IMR-90 (cell line): ENCODE results near the gene CEP41. TPM values are rescaled to one million over a fixed set of nuclear protein-coding genes. Genes with fewer than 3 reads are reported as not detected.

Source experiments
- ATAC-seq: fragments of 200-7000 bp; cut with Tn5 transposase; 2 replicates; pipeline ENCODE4 v1.9.1; 2020; ENCODE audit warnings: low read depth, mild to moderate bottlenecking, moderate library complexity
- BruUV-seq: library from RNA; stranded (reverse); fragments of 400-500 nt; replicated peaks from 2 replicates; lab custom pipeline; 2021; lab: Mats Ljungman, UMichigan
- CTCF ChIA-PET: fragments of 300-600 bp; formaldehyde crosslinking; extraction: SDS; loops from one replicate; lab custom pipeline; 2021; ENCODE audit warnings: antibody characterized with exemption; lab: Yijun Ruan, JAX
- POLR2A ChIA-PET: fragments of 300-600 bp; sonication (Branson Sonifier 250); formaldehyde crosslinking; loops from one replicate; lab custom pipeline; 2022; ENCODE audit warnings: antibody characterized with exemption; ENCODE audit not compliant: unreplicated experiment; lab: Charles Lee
- DNase-seq: peaks from one replicate; pipeline ENCODE4 v3.0.0; 2013
- H2AFZ ChIP-seq: replicated peaks from 2 replicates; pipeline ENCODE3; 2013; ENCODE audit warnings: low read length, mild to moderate bottlenecking; ENCODE audit not compliant: poor library complexity
- H2AK5ac ChIP-seq: 2 replicates; pipeline ENCODE4 v1.6.1; 2013; ENCODE audit warnings: low read depth, low read length, inconsistent platforms
- H2AK9ac ChIP-seq: replicated peaks from 2 replicates; pipeline ENCODE3; 2013; ENCODE audit warnings: mild to moderate bottlenecking, low read depth, low read length, moderate library complexity; ENCODE audit not compliant: poor library complexity
- H2BK120ac ChIP-seq: 2 replicates; pipeline ENCODE4 v1.6.1; 2013; ENCODE audit warnings: low read depth, low read length, inconsistent platforms
- H2BK15ac ChIP-seq: 3 replicates; pipeline ENCODE4 v1.6.1; 2013; ENCODE audit warnings: low read depth, low read length, inconsistent platforms
- H2BK20ac ChIP-seq: 2 replicates; pipeline ENCODE4 v1.6.1; 2013; ENCODE audit warnings: low read depth, mild to moderate bottlenecking, inconsistent platforms, low read length, moderate library complexity
- H2BK5ac ChIP-seq: 2 replicates; pipeline ENCODE4 v1.6.1; 2013; ENCODE audit warnings: mild to moderate bottlenecking, low read depth, low read length, inconsistent platforms; ENCODE audit not compliant: poor library complexity, severe bottlenecking
- H3K14ac ChIP-seq: replicated peaks from 2 replicates; pipeline ENCODE4 v1.6.1; 2013; ENCODE audit warnings: low read depth, low read length, inconsistent platforms
- H3K18ac ChIP-seq: 2 replicates; pipeline ENCODE4 v1.6.1; 2013; ENCODE audit warnings: low read depth, low read length, control low read depth
- H3K23ac ChIP-seq: 2 replicates; pipeline ENCODE4 v1.6.1; 2013; ENCODE audit warnings: low read depth, low read length, inconsistent platforms
- H3K27ac ChIP-seq: 2 replicates; pipeline ENCODE4 v1.5.1; 2013; ENCODE audit warnings: mild to moderate bottlenecking, control low read depth, low read length; ENCODE audit not compliant: insufficient read depth
- H3K27me3 ChIP-seq: 2 replicates; pipeline ENCODE4 v1.6.1; 2013; ENCODE audit warnings: low read length; ENCODE audit not compliant: control insufficient read depth, insufficient read depth
- H3K36me3 ChIP-seq: 2 replicates; pipeline ENCODE4 v1.6.1; 2013; ENCODE audit warnings: low read length, mixed read lengths; ENCODE audit not compliant: control insufficient read depth, insufficient read depth
- H3K4ac ChIP-seq: 2 replicates; pipeline ENCODE4 v1.6.1; 2013; ENCODE audit warnings: low read depth, low read length, inconsistent platforms
- H3K4me1 ChIP-seq: 2 replicates; pipeline ENCODE4 v1.6.1; 2013; ENCODE audit warnings: low read length, mixed read lengths; ENCODE audit not compliant: control insufficient read depth, insufficient read depth
- H3K4me2 ChIP-seq: 2 replicates; pipeline ENCODE4 v1.6.1; 2013; ENCODE audit warnings: low read depth, mild to moderate bottlenecking, control low read depth, low read length, moderate library complexity
- H3K4me3 ChIP-seq: 2 replicates; pipeline ENCODE4 v1.5.1; 2013; ENCODE audit warnings: low read depth, mild to moderate bottlenecking, control low read depth, low read length, moderate library complexity; ENCODE audit not compliant: insufficient read depth
- H3K56ac ChIP-seq: 2 replicates; pipeline ENCODE4 v1.6.1; 2013; ENCODE audit warnings: low read length, inconsistent platforms; ENCODE audit not compliant: insufficient read depth; ENCODE audit errors: extremely low read depth
- H3K79me1 ChIP-seq, 2 experiments: 2 replicates each; pipeline ENCODE4 v1.6.1; 2013; ENCODE audit warnings: low read length in 2 of 2, inconsistent platforms in 1 of 2, low read depth in 1 of 2
- H3K9ac ChIP-seq: 2 replicates; pipeline ENCODE4 v1.6.1; 2013; ENCODE audit warnings: low read depth, low read length, control low read depth
- H3K9me1 ChIP-seq: 2 replicates; pipeline ENCODE4 v1.6.1; 2013; ENCODE audit warnings: low read length, inconsistent platforms; ENCODE audit not compliant: insufficient read depth
- H3K9me3 ChIP-seq: 2 replicates; pipeline ENCODE4 v1.6.1; 2013; ENCODE audit warnings: low read length; ENCODE audit not compliant: control insufficient read depth, insufficient read depth
- H4K20me1 ChIP-seq: 2 replicates; pipeline ENCODE4 v1.6.1; 2013; ENCODE audit warnings: low read length, inconsistent platforms; ENCODE audit not compliant: insufficient read depth
- H4K5ac ChIP-seq: 2 replicates; pipeline ENCODE4 v1.6.1; 2013; ENCODE audit warnings: mild to moderate bottlenecking, low read depth, low read length, control low read depth
- H4K8ac ChIP-seq, 2 experiments: 2 replicates each; pipeline ENCODE4 v1.6.1; 2013; ENCODE audit warnings: low read depth in 2 of 2, low read length in 2 of 2, control low read depth in 1 of 2, inconsistent platforms in 1 of 2
- H4K91ac ChIP-seq: 2 replicates; pipeline ENCODE4 v1.6.1; 2013; ENCODE audit warnings: low read depth, low read length, inconsistent platforms; ENCODE audit not compliant: insufficient read depth
- BHLHE40 ChIP-seq: fragments of 150-350 bp; IDR thresholded peaks from 2 replicates; pipeline ENCODE4 v1.6.1; 2016; ENCODE audit warnings: mild to moderate bottlenecking, low read depth, low read length
- CEBPB ChIP-seq: IDR thresholded peaks from 2 replicates; pipeline ENCODE4 v1.6.1; 2012; ENCODE audit warnings: low read depth, low read length, improper control_type of control experiment
- CHD1 ChIP-seq: IDR thresholded peaks from 2 replicates; pipeline ENCODE4 v1.6.1; 2012; ENCODE audit warnings: low read depth, low read length, improper control_type of control experiment
- FOS ChIP-seq: fragments of 150-350 bp; IDR thresholded peaks from 2 replicates; pipeline ENCODE4 v1.6.1; 2016; ENCODE audit warnings: low read depth, low read length
- MAFK ChIP-seq: IDR thresholded peaks from 2 replicates; pipeline ENCODE4 v1.6.1; 2012; ENCODE audit warnings: low read depth, low read length, improper control_type of control experiment
- MAZ ChIP-seq: IDR thresholded peaks from 2 replicates; pipeline ENCODE4 v1.6.1; 2012; ENCODE audit warnings: low read depth, mild to moderate bottlenecking, low read length, improper control_type of control experiment, moderate library complexity, borderline replicate concordance
- MXI1 ChIP-seq: IDR thresholded peaks from 2 replicates; pipeline ENCODE4 v1.6.1; 2012; ENCODE audit warnings: low read depth, mild to moderate bottlenecking, low read length, moderate library complexity, borderline replicate concordance
- RAD21 ChIP-seq: IDR thresholded peaks from 2 replicates; pipeline ENCODE4 v1.6.1; 2012; ENCODE audit warnings: low read length, improper control_type of control experiment
- RFX5 ChIP-seq: IDR thresholded peaks from 2 replicates; pipeline ENCODE4 v1.8.0; 2012; ENCODE audit warnings: low read depth, mild to moderate bottlenecking, low read length, moderate library complexity
- SMC3 ChIP-seq: fragments of 150-350 bp; IDR thresholded peaks from 2 replicates; pipeline ENCODE4 v1.6.1; 2016; ENCODE audit warnings: low read depth, mild to moderate bottlenecking, antibody characterized with exemption, low read length, moderate library complexity
- WGBS, 2 experiments: methylation state at CpG; one replicate each; pipeline versions ENCODE4 v1.1.5 to v1.1.7; 2013; ENCODE audit warnings: missing lambda C conversion rate in 2 of 2; ENCODE audit not compliant: insufficient read length in 1 of 2; ENCODE audit errors: extremely low coverage in 2 of 2; 5-methylcytosine and 5-hydroxymethylcytosine counted together
- dilution Hi-C: fragments of 300-500 bp; cut with HindIII; formaldehyde crosslinking; loops from one replicate; pipeline ENCODE4 v1.14.3; 2018; ENCODE audit warnings: low sequenced_read_pairs; ENCODE audit not compliant: unreplicated experiment
- in situ Hi-C: fragments of 300-500 bp; cut with MboI; formaldehyde crosslinking; loops from 3 replicates; pipeline ENCODE4 v1.14.3; 2019; ENCODE audit warnings: low sequenced_read_pairs, inconsistent platforms, mixed read lengths
- intact Hi-C: fragments of 100-400 bp; cut with micrococcal nuclease; formaldehyde crosslinking; loops from 2 replicates; pipeline ENCODE4 v1.10.0; 2022
- polyA plus RNA-seq, 3 experiments: library from polyadenylated mRNA; depleted of rRNA; stranded (reverse); fragments of >200 nt; gene quantifications; 2 replicates each; pipeline ENCODE4 v1.2.3, GENCODE V29; 2012; ENCODE audit warnings: low replicate concordance in 1 of 3
- total RNA-seq: library from RNA; depleted of rRNA; stranded (reverse); fragments of >200 nt; gene quantifications from 2 replicates; pipeline ENCODE4 v1.2.3, GENCODE V29; 2012
- TF ChIP-seq, protein P1 (sequence below): conservative IDR thresholded peaks from 2 replicates; pipeline ENCODE4 v1.5.1; 2012; ENCODE audit warnings: mild to moderate bottlenecking, low read depth, low read length, improper control_type of control experiment

Gene CEP41
- total and polyA plus RNA-seq, 2 of the 4 experiments (the other 2 are of a cell fraction): 12.2 to 21.9 TPM

- BruUV-seq: no TSS peak
- H3K27ac ChIP-seq: no peak overlapping the region
- no peak overlapping the region for H4K91ac ChIP-seq
- H4K5ac ChIP-seq: no peak overlapping the region
- TF ChIP-seq RAD21 (no peak), MAFK (no peak), MAZ (no peak), SMC3 (no peak), FOS (no peak), MXI1 (no peak), CEBPB (no peak), BHLHE40 (no peak), CHD1 (no peak), RFX5 (no peak)
- TF ChIP-seq, protein P1, sequence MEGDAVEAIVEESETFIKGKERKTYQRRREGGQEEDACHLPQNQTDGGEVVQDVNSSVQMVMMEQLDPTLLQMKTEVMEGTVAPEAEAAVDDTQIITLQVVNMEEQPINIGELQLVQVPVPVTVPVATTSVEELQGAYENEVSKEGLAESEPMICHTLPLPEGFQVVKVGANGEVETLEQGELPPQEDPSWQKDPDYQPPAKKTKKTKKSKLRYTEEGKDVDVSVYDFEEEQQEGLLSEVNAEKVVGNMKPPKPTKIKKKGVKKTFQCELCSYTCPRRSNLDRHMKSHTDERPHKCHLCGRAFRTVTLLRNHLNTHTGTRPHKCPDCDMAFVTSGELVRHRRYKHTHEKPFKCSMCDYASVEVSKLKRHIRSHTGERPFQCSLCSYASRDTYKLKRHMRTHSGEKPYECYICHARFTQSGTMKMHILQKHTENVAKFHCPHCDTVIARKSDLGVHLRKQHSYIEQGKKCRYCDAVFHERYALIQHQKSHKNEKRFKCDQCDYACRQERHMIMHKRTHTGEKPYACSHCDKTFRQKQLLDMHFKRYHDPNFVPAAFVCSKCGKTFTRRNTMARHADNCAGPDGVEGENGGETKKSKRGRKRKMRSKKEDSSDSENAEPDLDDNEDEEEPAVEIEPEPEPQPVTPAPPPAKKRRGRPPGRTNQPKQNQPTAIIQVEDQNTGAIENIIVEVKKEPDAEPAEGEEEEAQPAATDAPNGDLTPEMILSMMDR: no peak
- H3K27me3 ChIP-seq: no peaks in the 10 kb centered on the region
- H3K4me1 ChIP-seq: no peaks in the 10 kb centered on the region; the same call in 1 of the 2 replicates
- no peak overlapping the region for H2BK5ac ChIP-seq
- H3K18ac ChIP-seq: no peak overlapping the region
- H3K36me3 ChIP-seq: no peaks in the 10 kb centered on the region
- dilution Hi-C loops (no loop called here), in situ Hi-C loops (no loop called here), intact Hi-C loops (no loop called here)
- H4K8ac ChIP-seq: no peak overlapping the region
- no peak overlapping the region for H3K23ac ChIP-seq
- 0 out of 2 replicates have a peak overlapping the region, but pooled peaks have one; percentile 12 for H2AK5ac ChIP-seq
- DNase-seq: no peak
- H3K4me3 ChIP-seq: no peak overlapping the region
- H2AK9ac ChIP-seq: no peak overlapping the region
- no peaks in the 10 kb centered on the region for H4K20me1 ChIP-seq
- no peak overlapping the region for H2BK20ac ChIP-seq
- H2AFZ ChIP-seq: peak overlapping the region; percentile 54
- no peaks in the 10 kb centered on the region for H3K9me1 ChIP-seq
- no peak overlapping the region for H3K9ac ChIP-seq
- H3K56ac ChIP-seq: no peak overlapping the region
- no peak for ATAC-seq
- H3K79me1 ChIP-seq: no peaks in the 10 kb centered on the region
- POLR2A ChIA-PET: no interaction called here
- H3K9me3 ChIP-seq: no peaks in the 10 kb centered on the region
- CTCF ChIA-PET: no interaction called here
- no peak overlapping the region for H3K4me2 ChIP-seq
- H3K4ac ChIP-seq: no peak overlapping the region; the same call in 1 of the 2 replicates
- no peak overlapping the region for H2BK120ac ChIP-seq
- H2BK15ac ChIP-seq: no peak overlapping the region; the same call in 2 of the 3 replicates
- no peak overlapping the region for H3K14ac ChIP-seq
- 94% methylated on average over 3 of the region's 10 CpGs; no CpG with 5 or more reads in 1 of the 2 experiments for WGBS, 2 experiments
Measured at GRCh38 chr7:130346177-130346905, 94.5 kb downstream of the CEP41 start.
